GM12878 (cell line): ENCODE measurements around the gene BCORL1. TPM values are rescaled to one million over a fixed set of nuclear protein-coding genes. Genes with fewer than 3 reads are reported as not detected.

Experiments used
- BACH1 ChIP-seq: fragments of 450-650 bp; IDR thresholded peaks from 2 replicates; pipeline ENCODE4 v1.6.1; 2017; ENCODE audit warnings: mild to moderate bottlenecking, borderline replicate concordance
- BHLHE40 ChIP-seq, 2 experiments: fragments of 450-650 bp in 1 of 2; IDR thresholded peaks; 2 replicates each; pipeline ENCODE4 v1.6.1; 2011 to 2017; ENCODE audit warnings: low read depth in 2 of 2, borderline replicate concordance in 1 of 2, improper control_type of control experiment in 1 of 2, low read length in 1 of 2, mild to moderate bottlenecking in 1 of 2
- EGR1 ChIP-seq, 2 experiments: IDR thresholded peaks; 1 replicate in 1 of 2; 2 replicates in 1 of 2; pipeline ENCODE4 v1.6.1; 2011 to 2012; ENCODE audit warnings: low read depth in 2 of 2, low read length in 2 of 2, borderline replicate concordance in 1 of 2, mild to moderate bottlenecking in 1 of 2, moderate library complexity in 1 of 2
- IRF3 ChIP-seq: fragments of 450-650 bp; IDR thresholded peaks from 2 replicates; pipeline ENCODE4 v1.6.1; 2014; ENCODE audit warnings: mild to moderate bottlenecking
- LARP7 ChIP-seq: fragments of 450-650 bp; IDR thresholded peaks from 2 replicates; pipeline ENCODE4 v1.6.1; 2017; ENCODE audit warnings: mild to moderate bottlenecking
- MEF2B ChIP-seq: fragments of 450-650 bp; IDR thresholded peaks from 2 replicates; pipeline ENCODE4 v1.6.1; 2018; ENCODE audit warnings: mild to moderate bottlenecking, moderate library complexity; ENCODE audit not compliant: partially characterized antibody, poor library complexity, severe bottlenecking
- MYB ChIP-seq: fragments of 150-350 bp; IDR thresholded peaks from 2 replicates; pipeline ENCODE4 v1.6.1; 2014; ENCODE audit warnings: mild to moderate bottlenecking, low read depth, low read length, borderline replicate concordance
- NR2C2 ChIP-seq: IDR thresholded peaks from 2 replicates; pipeline ENCODE4 v1.6.1; 2011; ENCODE audit warnings: borderline replicate concordance, low read depth; ENCODE audit not compliant: control insufficient read depth, insufficient read length
- PAX5 ChIP-seq: IDR thresholded peaks from 2 replicates; pipeline ENCODE4 v1.6.1; 2011; ENCODE audit warnings: low read depth, low read length, borderline replicate concordance
- PKNOX1 ChIP-seq: fragments of 450-650 bp; IDR thresholded peaks from 2 replicates; pipeline ENCODE4 v1.6.1; 2016; ENCODE audit warnings: mild to moderate bottlenecking
- POLR2AphosphoS5 ChIP-seq: IDR thresholded peaks from 2 replicates; pipeline ENCODE4 v1.6.1; 2011; ENCODE audit warnings: mild to moderate bottlenecking, low read length, inconsistent platforms
- SIX5 ChIP-seq: IDR thresholded peaks from 2 replicates; pipeline ENCODE4 v1.6.1; 2011; ENCODE audit warnings: mild to moderate bottlenecking, low read depth, low read length, moderate library complexity; ENCODE audit not compliant: severe bottlenecking
- YBX1 ChIP-seq: fragments of 450-650 bp; IDR thresholded peaks from 2 replicates; pipeline ENCODE4 v1.6.1; 2016; ENCODE audit warnings: antibody characterized with exemption
- ZNF592 ChIP-seq: fragments of 450-650 bp; IDR thresholded peaks from 2 replicates; pipeline ENCODE4 v1.6.1; 2017; ENCODE audit warnings: mild to moderate bottlenecking, moderate library complexity
- ZNF622 ChIP-seq: fragments of 450-650 bp; IDR thresholded peaks from 2 replicates; pipeline ENCODE4 v1.6.1; 2017; ENCODE audit warnings: mild to moderate bottlenecking, inconsistent platforms
- ZZZ3 ChIP-seq: IDR thresholded peaks from 2 replicates; pipeline ENCODE4 v1.6.1; 2011; ENCODE audit warnings: low read depth; ENCODE audit not compliant: control insufficient read depth, insufficient read length
- polyA plus RNA-seq, 11 experiments: library from polyadenylated mRNA; depleted of rRNA in 4 of 11; unstranded in 6 of 11; stranded (reverse) in 5 of 11; fragments of >200 nt; fragmentation: Nextera tagmentation in 4 of 11; fragmentation: Illumina TruSeq in 1 of 11; extraction: Ambion mirVana in 4 of 11; extraction: Trizol in 1 of 11; gene quantifications; 1 replicate in 1 of 11; 2 replicates in 10 of 11; pipeline versions ENCODE4 v1.2.1 to v1.2.3, GENCODE V29; 2011 to 2016; ENCODE audit warnings: inconsistent platforms in 2 of 11, missing spikeins in 2 of 11, low read depth in 1 of 11
- total RNA-seq, 4 experiments: library from RNA; depleted of rRNA in 3 of 4; stranded (reverse); fragments of >200 nt in 3 of 4; fragmentation: Illumina TruSeq in 1 of 4; extraction: Trizol in 1 of 4; gene quantifications; 2 replicates each; pipeline versions ENCODE4 v1.2.1 to v1.2.3, GENCODE V29; 2013 to 2021
- TF ChIP-seq, protein P1 (sequence below): fragments of 150-350 bp; IDR thresholded peaks from 2 replicates; pipeline ENCODE4 v1.6.1; 2016; ENCODE audit warnings: low read depth, low read length
- TF ChIP-seq, protein P2 (sequence below): fragments of 150-350 bp; IDR thresholded peaks from 2 replicates; pipeline ENCODE4 v1.6.1; 2014; ENCODE audit warnings: mild to moderate bottlenecking, low read depth, low read length

BCORL1 gene
- total and polyA plus RNA-seq, 10 of the 15 experiments (the other 5 are each of a cell fraction or from before 2014, with no cell fraction given): 0.16 to 7.2 (median 0.94) TPM

- TF ChIP-seq NR2C2: no peak
- TF ChIP-seq, protein P1, sequence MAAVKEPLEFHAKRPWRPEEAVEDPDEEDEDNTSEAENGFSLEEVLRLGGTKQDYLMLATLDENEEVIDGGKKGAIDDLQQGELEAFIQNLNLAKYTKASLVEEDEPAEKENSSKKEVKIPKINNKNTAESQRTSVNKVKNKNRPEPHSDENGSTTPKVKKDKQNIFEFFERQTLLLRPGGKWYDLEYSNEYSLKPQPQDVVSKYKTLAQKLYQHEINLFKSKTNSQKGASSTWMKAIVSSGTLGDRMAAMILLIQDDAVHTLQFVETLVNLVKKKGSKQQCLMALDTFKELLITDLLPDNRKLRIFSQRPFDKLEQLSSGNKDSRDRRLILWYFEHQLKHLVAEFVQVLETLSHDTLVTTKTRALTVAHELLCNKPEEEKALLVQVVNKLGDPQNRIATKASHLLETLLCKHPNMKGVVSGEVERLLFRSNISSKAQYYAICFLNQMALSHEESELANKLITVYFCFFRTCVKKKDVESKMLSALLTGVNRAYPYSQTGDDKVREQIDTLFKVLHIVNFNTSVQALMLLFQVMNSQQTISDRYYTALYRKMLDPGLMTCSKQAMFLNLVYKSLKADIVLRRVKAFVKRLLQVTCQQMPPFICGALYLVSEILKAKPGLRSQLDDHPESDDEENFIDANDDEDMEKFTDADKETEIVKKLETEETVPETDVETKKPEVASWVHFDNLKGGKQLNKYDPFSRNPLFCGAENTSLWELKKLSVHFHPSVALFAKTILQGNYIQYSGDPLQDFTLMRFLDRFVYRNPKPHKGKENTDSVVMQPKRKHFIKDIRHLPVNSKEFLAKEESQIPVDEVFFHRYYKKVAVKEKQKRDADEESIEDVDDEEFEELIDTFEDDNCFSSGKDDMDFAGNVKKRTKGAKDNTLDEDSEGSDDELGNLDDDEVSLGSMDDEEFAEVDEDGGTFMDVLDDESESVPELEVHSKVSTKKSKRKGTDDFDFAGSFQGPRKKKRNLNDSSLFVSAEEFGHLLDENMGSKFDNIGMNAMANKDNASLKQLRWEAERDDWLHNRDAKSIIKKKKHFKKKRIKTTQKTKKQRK: no peak
- TF ChIP-seq MYB: no peak
- no peak for TF ChIP-seq PAX5
- TF ChIP-seq ZZZ3: no peak
- TF ChIP-seq BHLHE40 (IDR thresholded peaks at IDR 0.05; ENCODE audit: borderline replicate concordance in 1 of 2, low read depth in 2 of 2, low read length in 1 of 2): peak in 1 of 2 experiments; percentile 41; a peak in 3 of 4 replicates
- 0 out of 3 replicates have a peak, but pooled peaks of 1 of the 2 experiments have one; percentile 32 for TF ChIP-seq EGR1 (IDR thresholded peaks at IDR 0.05; ENCODE audit: borderline replicate concordance in 1 of 2, low read depth in 2 of 2, low read length in 2 of 2)
- TF ChIP-seq, protein P2, sequence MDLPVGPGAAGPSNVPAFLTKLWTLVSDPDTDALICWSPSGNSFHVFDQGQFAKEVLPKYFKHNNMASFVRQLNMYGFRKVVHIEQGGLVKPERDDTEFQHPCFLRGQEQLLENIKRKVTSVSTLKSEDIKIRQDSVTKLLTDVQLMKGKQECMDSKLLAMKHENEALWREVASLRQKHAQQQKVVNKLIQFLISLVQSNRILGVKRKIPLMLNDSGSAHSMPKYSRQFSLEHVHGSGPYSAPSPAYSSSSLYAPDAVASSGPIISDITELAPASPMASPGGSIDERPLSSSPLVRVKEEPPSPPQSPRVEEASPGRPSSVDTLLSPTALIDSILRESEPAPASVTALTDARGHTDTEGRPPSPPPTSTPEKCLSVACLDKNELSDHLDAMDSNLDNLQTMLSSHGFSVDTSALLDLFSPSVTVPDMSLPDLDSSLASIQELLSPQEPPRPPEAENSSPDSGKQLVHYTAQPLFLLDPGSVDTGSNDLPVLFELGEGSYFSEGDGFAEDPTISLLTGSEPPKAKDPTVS: no peak
- TF ChIP-seq PKNOX1: no peak
- no peak for TF ChIP-seq LARP7
- no peak for TF ChIP-seq ZNF592
- TF ChIP-seq BACH1: no peak
- TF ChIP-seq POLR2AphosphoS5: 0 out of 2 replicates have a peak, but pooled peaks have one; percentile 30
- TF ChIP-seq ZNF622: no peak
- TF ChIP-seq YBX1: no peak
- no peak for TF ChIP-seq SIX5
- no peak for TF ChIP-seq MEF2B
- no peak for TF ChIP-seq IRF3
These were observed 104.2 kb downstream of the BCORL1 start (continued) for GRCh38 chrX:130086447-130087206.
